Epidermal melanocyte (primary cell): Measurements from ENCODE around the gene GRAPL.
"Not testable (repeated sequence)": the region's sequence is repeated elsewhere in the genome, so short reads cannot be mapped to it uniquely, and the experiment has no call there.

Experiments
- DNase-seq: peaks from one replicate; pipeline ENCODE4 v3.0.0; 2011; ENCODE audit warnings: low spot score; ENCODE audit not compliant: insufficient read length

Gene GRAPL

GRCh38 chr17:19136605-19137004 is 9.2 kb downstream of the GRAPL start:
- DNase-seq = not testable (repeated sequence)

GRCh38 chr17:19137959-19138358 is 10.6 kb downstream of the GRAPL start:
- DNase-seq = not testable (repeated sequence)

- DNase-seq = not testable (repeated sequence)
Measured at GRCh38 chr17:19141366-19142155, 14.2 kb downstream of the GRAPL start.

GRCh38 chr17:19142419-19142818 is 15.0 kb downstream of the GRAPL start:
- not testable (repeated sequence) for DNase-seq

GRCh38 chr17:19143097-19143777 is 15.8 kb downstream of the GRAPL start:
- not testable (repeated sequence) for DNase-seq

- DNase-seq = not testable (repeated sequence)
Measured at GRCh38 chr17:19144373-19144772, 17.0 kb downstream of the GRAPL start.

- DNase-seq = not testable (repeated sequence)
Measured at GRCh38 chr17:19145471-19145870, 18.1 kb downstream of the GRAPL start.

GRCh38 chr17:19150678-19151615 is 23.6 kb downstream of the GRAPL start:
- not testable (repeated sequence) for DNase-seq

- DNase-seq = not testable (repeated sequence)
Measured at GRCh38 chr17:19157628-19158027, 30.2 kb downstream of the GRAPL start.

- DNase-seq = not testable (repeated sequence)
Measured at GRCh38 chr17:19158478-19158877, 31.1 kb downstream of the GRAPL start.

- DNase-seq = not testable (repeated sequence)
Measured at GRCh38 chr17:19158938-19159337, 31.5 kb downstream of the GRAPL start.

GRCh38 chr17:19161308-19162107 is 34.1 kb downstream of the GRAPL start:
- DNase-seq = not testable (repeated sequence)

- not testable (repeated sequence) for DNase-seq
Measured at GRCh38 chr17:19162384-19163216, 35.2 kb downstream of the GRAPL start.

GRCh38 chr17:19174422-19174821 is 47.0 kb downstream of the GRAPL start:
- DNase-seq = not testable (repeated sequence)

- DNase-seq = not testable (repeated sequence)
Measured at GRCh38 chr17:19175410-19175809, 48.0 kb downstream of the GRAPL start.

GRCh38 chr17:19181040-19181875 is 53.9 kb downstream of the GRAPL start:
- not testable (repeated sequence) for DNase-seq

- DNase-seq = not testable (repeated sequence)
Measured at GRCh38 chr17:19187883-19188869, 60.8 kb downstream of the GRAPL start.
